Measurements from ENCODE around the gene ATXN8OS. TPM values are rescaled to one million over a fixed set of nuclear protein-coding genes. Genes with fewer than 3 reads are reported as not detected.

ATXN8OS gene
- total RNA-seq (2013): not detected
- polyA plus RNA-seq: not detected
- not detected in 2 replicates for polyA minus RNA-seq
- 0 to 2.2 (median 0) reads per million in 11 experiments for total RNA-seq

DNA sequence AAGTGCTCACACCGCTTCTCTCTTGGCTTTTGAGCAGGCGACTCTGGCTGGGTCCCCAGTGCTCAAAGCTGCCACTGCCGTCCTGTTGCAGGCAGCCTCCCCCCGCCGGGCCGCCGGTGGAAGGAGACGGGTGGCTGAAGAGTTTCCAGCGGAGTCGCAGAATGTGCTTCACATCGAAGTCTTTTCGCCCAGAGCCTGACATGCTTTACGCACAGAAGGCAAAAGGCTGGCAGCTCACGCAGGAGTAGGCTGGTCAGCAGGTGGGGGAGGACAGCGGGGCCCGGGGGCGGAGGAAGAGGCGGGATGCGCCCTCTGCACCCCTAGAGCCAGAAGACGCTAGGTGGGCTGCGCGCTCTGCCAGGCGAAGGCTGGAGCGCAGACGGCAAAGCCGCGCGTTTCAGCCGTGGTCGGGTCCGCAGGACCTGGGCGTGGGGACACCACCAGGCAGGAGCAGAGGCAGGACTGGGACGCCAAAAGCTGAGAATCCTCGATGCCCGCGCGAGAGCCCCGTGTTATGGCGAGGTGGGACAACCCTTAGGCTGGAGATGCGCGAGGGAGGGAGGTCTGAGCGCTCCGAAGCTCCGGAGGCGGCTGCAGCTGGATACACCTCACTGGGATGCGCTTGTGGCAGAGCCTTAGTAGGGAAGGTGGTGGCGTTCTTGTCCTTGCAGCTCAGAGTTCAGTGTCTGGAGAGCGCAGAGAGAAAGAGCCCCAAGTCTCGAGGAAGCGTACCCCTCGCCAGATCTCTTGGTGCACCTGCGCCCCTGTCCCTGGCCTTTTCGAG is at the start of gene ATXN8OS:
Gene ATXN8OS (plus strand): TSS at position 329 of the 784 bp plus-strand sequence.
- no peaks in the 10 kb centered on the region for H3K79me2 ChIP-seq (ENCODE audit: insufficient read depth, low read length)
- Mint-ChIP-seq H3K9me3 (peaks cover 1 to 5% (median 2%) of the 10 kb centered on the region in 7 donors), H3K4me1 (no peaks in the 10 kb centered on the region), H3K27me3 (ENCODE audit: low read depth in 3 of 3) (peaks cover 4 to 20% (median 12%) of the 10 kb centered on the region in 3 donors), H3K27ac (no peak within 1 kb of the TSS), H3K36me3 (no peaks in the 10 kb centered on the region), H3K4me3 (no peak within 1 kb of the TSS)
- H3K4me1 ChIP-seq (ENCODE audit: control insufficient read depth in 1 of 2, insufficient read depth in 2 of 2, low read length in 2 of 2): no peaks in the 10 kb centered on the region
- peaks cover 0 to 7% of the 10 kb centered on the region in 2 donors for H3K27me3 ChIP-seq (ENCODE audit: control insufficient read depth in 2 of 2, insufficient read depth in 2 of 2, low read length in 2 of 2)
- H2AFZ ChIP-seq (ENCODE audit: insufficient read depth, low read depth, low read length, poor library complexity, severe bottlenecking): no peak within 1 kb of the TSS
- no peak within 1 kb of the TSS for H3K4me2 ChIP-seq (replicated peaks; ENCODE audit: extremely low read depth, low read length, poor library complexity, severe bottlenecking)
- no peak within 1 kb of the TSS for H3K27ac ChIP-seq (ENCODE audit: low read depth in 1 of 2, low read length in 2 of 2)
- DNase-seq: no peak
- H3K36me3 ChIP-seq (replicated peaks in 1 of 2; ENCODE audit: control insufficient read depth in 1 of 2, insufficient read depth in 2 of 2, low read length in 2 of 2): no peaks in the 10 kb centered on the region
- intact Hi-C loops (cut with micrococcal nuclease): no loop called here
- TF ChIP-seq, protein P1, sequence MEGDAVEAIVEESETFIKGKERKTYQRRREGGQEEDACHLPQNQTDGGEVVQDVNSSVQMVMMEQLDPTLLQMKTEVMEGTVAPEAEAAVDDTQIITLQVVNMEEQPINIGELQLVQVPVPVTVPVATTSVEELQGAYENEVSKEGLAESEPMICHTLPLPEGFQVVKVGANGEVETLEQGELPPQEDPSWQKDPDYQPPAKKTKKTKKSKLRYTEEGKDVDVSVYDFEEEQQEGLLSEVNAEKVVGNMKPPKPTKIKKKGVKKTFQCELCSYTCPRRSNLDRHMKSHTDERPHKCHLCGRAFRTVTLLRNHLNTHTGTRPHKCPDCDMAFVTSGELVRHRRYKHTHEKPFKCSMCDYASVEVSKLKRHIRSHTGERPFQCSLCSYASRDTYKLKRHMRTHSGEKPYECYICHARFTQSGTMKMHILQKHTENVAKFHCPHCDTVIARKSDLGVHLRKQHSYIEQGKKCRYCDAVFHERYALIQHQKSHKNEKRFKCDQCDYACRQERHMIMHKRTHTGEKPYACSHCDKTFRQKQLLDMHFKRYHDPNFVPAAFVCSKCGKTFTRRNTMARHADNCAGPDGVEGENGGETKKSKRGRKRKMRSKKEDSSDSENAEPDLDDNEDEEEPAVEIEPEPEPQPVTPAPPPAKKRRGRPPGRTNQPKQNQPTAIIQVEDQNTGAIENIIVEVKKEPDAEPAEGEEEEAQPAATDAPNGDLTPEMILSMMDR (IDR thresholded peaks at IDR 0.05): no peak
- 5% methylated on average over 53 of the region's 53 CpGs for whole genome bisulfite sequencing (ENCODE audit: insufficient coverage)
- no peak within 1 kb of the TSS for H3K4me3 ChIP-seq (replicated peaks in 1 of 3; ENCODE audit: low read depth in 2 of 3, low read length in 3 of 3)
- H3K9ac ChIP-seq (ENCODE audit: insufficient read depth, low read length, poor library complexity, severe bottlenecking): no peak within 1 kb of the TSS
- no peaks in the 10 kb centered on the region for H3K9me3 ChIP-seq (replicated peaks in 1 of 2; ENCODE audit: control insufficient read depth in 1 of 2, insufficient read depth in 1 of 2, low read length in 2 of 2)
- no peaks in the 10 kb centered on the region for H4K20me1 ChIP-seq (ENCODE audit: insufficient read depth, low read length)

DNA sequence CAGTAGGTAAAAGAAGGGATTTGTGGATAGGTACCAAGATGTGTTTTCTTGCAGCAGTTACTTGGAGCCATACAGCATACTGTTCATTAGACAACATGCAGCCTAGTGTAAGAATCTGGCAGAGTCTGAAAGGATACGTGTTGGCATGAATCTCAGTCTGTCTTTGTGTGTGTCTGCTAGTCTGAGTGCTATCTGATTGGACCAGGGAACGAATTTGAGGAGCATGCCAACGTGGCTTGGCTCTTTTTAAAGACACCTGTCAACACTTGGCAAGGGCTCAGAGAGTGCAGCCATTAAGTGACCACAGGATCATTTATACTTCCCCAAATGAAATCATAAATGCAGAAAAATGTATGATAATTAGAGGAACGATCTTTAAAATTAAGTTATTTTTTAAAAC is 27.6 kb upstream of the ATXN8OS start:
- Histone ChIP-seq H3K4me2 (replicated peaks; ENCODE audit: extremely low read depth, low read length, poor library complexity, severe bottlenecking) (no peak overlapping the region), H3K4me1 (ENCODE audit: control insufficient read depth in 1 of 2, insufficient read depth in 2 of 2, low read length in 2 of 2) (no peaks in the 10 kb centered on the region), H3K36me3 (replicated peaks in 1 of 2; ENCODE audit: control insufficient read depth in 1 of 2, insufficient read depth in 2 of 2, low read length in 2 of 2) (no peaks in the 10 kb centered on the region), H2AFZ (ENCODE audit: insufficient read depth, low read depth, low read length, poor library complexity, severe bottlenecking) (no peak overlapping the region), H4K20me1 (ENCODE audit: insufficient read depth, low read length) (no peaks in the 10 kb centered on the region), H3K27ac (ENCODE audit: low read depth in 1 of 2, low read length in 2 of 2) (no peak overlapping the region), H3K79me2 (ENCODE audit: insufficient read depth, low read length) (no peaks in the 10 kb centered on the region), H3K27me3 (ENCODE audit: control insufficient read depth in 2 of 2, insufficient read depth in 2 of 2, low read length in 2 of 2) (no peaks in the 10 kb centered on the region), H3K9me3 (replicated peaks in 1 of 2; ENCODE audit: control insufficient read depth in 1 of 2, insufficient read depth in 1 of 2, low read length in 2 of 2) (no peaks in the 10 kb centered on the region), H3K9ac (ENCODE audit: insufficient read depth, low read length, poor library complexity, severe bottlenecking) (no peak overlapping the region), H3K4me3 (replicated peaks in 1 of 3; ENCODE audit: low read depth in 2 of 3, low read length in 3 of 3) (no peak overlapping the region)
- Mint-ChIP-seq H3K36me3 (no peaks in the 10 kb centered on the region), H3K27me3 (ENCODE audit: low read depth in 3 of 3) (peaks cover 2% of the 10 kb centered on the region in 3 donors), H3K4me3 (no peak overlapping the region), H3K27ac (no peak overlapping the region), H3K9me3 (peaks cover 0 to 10% (median 7%) of the 10 kb centered on the region in 7 donors), H3K4me1 (no peaks in the 10 kb centered on the region)
- intact Hi-C loops (cut with micrococcal nuclease): no loop called here
- no peak for DNase-seq
- TF ChIP-seq, protein P1 (IDR thresholded peaks at IDR 0.05): no peak
- WGBS (ENCODE audit: insufficient coverage): 33% methylated on average over 1 of the region's 4 CpGs
